ENCODE measurements around the gene TRAM2. TPM values are rescaled to one million over a fixed set of nuclear protein-coding genes. Genes with fewer than 3 reads are reported as not detected.

Gene TRAM2
- polyA plus RNA-seq, 1 experiment: 152 TPM

- Histone ChIP-seq H3K27me3 (ENCODE audit: control insufficient read depth, insufficient read depth, low read length) (no peaks in the 10 kb centered on the region), H3K4me3 (ENCODE audit: low read depth, low read length) (no peak overlapping the region), H3K27ac (ENCODE audit: low read depth, low read length) (no peak overlapping the region), H3K9me3 (ENCODE audit: control insufficient read depth, insufficient read depth, low read length) (no peaks in the 10 kb centered on the region; the same call in 1 of the 2 replicates)
- TF ChIP-seq, protein P1, sequence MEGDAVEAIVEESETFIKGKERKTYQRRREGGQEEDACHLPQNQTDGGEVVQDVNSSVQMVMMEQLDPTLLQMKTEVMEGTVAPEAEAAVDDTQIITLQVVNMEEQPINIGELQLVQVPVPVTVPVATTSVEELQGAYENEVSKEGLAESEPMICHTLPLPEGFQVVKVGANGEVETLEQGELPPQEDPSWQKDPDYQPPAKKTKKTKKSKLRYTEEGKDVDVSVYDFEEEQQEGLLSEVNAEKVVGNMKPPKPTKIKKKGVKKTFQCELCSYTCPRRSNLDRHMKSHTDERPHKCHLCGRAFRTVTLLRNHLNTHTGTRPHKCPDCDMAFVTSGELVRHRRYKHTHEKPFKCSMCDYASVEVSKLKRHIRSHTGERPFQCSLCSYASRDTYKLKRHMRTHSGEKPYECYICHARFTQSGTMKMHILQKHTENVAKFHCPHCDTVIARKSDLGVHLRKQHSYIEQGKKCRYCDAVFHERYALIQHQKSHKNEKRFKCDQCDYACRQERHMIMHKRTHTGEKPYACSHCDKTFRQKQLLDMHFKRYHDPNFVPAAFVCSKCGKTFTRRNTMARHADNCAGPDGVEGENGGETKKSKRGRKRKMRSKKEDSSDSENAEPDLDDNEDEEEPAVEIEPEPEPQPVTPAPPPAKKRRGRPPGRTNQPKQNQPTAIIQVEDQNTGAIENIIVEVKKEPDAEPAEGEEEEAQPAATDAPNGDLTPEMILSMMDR (IDR thresholded peaks at IDR 0.05; ENCODE audit: low read depth, low read length): no peak
- DNase-seq (ENCODE audit: low read depth, low spot score): no peak
- CTCF ChIA-PET: no interaction called here
- POLR2A ChIA-PET: no interaction called here
Observed at GRCh38 chr6:52579006-52579660, 2.3 kb upstream of the TRAM2 start.

DNA sequence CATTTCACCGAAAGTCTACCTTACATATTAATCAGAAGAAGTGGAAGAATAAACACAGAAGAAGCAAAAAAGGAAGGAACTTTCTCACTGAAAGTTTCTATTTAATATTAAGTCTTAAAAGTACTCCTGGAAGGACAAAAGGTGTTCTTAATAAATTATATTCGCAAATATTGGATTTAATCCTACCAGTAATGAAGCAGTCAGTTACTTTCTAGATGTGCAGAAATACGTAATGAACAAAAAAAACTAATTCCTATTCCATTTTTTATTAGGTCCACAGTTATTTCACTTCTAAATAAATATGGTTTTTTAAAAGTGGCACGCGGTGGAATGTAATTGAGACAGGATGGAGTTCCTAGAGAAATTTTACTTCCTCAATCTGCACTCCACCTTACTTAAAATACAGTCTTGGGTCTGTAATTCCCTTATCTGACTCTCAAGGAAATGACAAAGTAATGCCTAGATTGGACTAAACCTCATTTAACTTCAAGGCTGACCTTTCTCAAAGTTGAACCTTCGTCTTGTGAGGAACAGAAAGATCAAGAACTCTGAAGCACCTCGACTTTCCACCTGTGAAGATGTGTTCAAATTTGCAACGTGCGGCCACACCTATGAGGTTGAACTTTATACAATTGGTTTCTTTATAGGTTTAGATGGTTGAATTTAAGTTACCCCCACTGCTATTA lies 1.1 kb upstream of the TRAM2 start:
- TF ChIP-seq, protein P1 (IDR thresholded peaks at IDR 0.05; ENCODE audit: low read depth, low read length): no peak
- Histone ChIP-seq H3K4me3 (ENCODE audit: low read depth, low read length) (peak overlapping the region; percentile 74), H3K27me3 (ENCODE audit: control insufficient read depth, insufficient read depth, low read length) (no peaks in the 10 kb centered on the region), H3K9me3 (ENCODE audit: control insufficient read depth, insufficient read depth, low read length) (no peaks in the 10 kb centered on the region; the same call in 1 of the 2 replicates), H3K27ac (ENCODE audit: low read depth, low read length) (peak overlapping the region; percentile 89)
- ChIA-PET POLR2A (interaction anchor here (1.6 to 2.5 kb wide), 3 partner anchors 13 to 154 kb away, joined by 5 to 27 read pairs (median 8); no protein-coding TSS in a partner anchor), CTCF (interaction anchor here (0.6 to 4.0 kb wide), 4 partner anchors 19 to 161 kb away, joined by 3 to 31 read pairs (median 20); no protein-coding TSS in a partner anchor)
- no peak for DNase-seq (ENCODE audit: low read depth, low spot score)

DNA sequence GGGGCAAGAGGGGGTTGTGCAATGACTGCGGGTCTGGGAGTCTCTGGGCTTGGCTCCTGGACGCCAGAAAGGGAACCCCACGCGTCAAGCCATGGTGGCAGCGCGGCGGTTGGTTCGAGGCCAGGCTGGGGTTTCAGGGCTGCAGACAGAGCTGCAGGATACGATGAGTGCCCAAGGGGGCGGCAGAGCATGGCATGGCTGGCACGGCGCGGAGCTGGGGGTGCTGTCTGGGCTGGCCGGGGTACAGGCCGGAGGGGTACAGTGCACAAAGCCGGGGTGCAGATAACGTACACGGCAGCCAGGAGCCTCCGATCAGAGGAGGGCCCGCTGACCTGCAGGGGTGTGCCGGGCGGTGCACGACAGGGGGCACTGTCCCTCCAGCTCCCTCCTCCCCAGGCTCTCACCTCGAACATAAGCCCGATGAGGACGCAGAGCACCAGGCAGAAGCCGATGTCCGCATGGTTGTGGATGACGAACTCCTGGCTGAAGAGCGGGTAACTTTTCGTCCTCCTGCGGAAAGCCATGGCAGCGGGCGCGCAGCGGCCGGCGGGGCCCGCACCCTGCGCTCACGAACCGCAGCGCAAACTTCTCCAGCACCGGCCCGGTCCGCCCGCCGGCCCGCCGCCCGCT lies 353 bp downstream of the TRAM2 start:
- Histone ChIP-seq H3K27ac (ENCODE audit: low read depth, low read length) (peak overlapping the region; percentile 77), H3K9me3 (ENCODE audit: control insufficient read depth, insufficient read depth, low read length) (no peaks in the 10 kb centered on the region; the same call in 1 of the 2 replicates), H3K4me3 (ENCODE audit: low read depth, low read length) (peak overlapping the region; percentile 94), H3K27me3 (ENCODE audit: control insufficient read depth, insufficient read depth, low read length) (no peaks in the 10 kb centered on the region)
- DNase-seq (ENCODE audit: low read depth, low spot score): no peak
- ChIA-PET POLR2A (interaction anchor here (0.8 to 2.5 kb wide), 15 partner anchors 10 to 165 kb away, joined by 3 to 27 read pairs (median 4); partner anchors contain the start of gene EFHC1), CTCF (interaction anchor here (0.7 to 4.0 kb wide), 22 partner anchors 9 to 313 kb away, joined by 3 to 31 read pairs (median 4); no protein-coding TSS in a partner anchor)
- TF ChIP-seq, protein P1 (IDR thresholded peaks at IDR 0.05; ENCODE audit: low read depth, low read length): peak; percentile 58

DNA sequence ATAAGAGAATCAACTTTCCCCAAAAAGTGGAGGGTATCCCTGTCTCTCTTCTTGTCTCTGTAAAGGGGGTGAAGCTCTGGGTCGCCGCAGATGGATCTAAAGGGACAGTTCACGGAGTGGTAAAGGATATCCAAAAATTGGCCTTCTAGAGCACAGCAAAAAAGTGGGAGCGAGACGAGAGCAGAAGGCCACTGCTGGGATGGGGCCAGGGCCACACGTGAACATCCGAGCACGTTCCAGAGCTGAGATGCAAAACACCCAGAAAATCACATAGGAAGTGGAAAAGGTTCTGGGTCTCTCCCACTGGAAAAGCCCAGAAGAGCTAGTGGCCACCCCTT lies 837 bp downstream of the TRAM2 start:
- peak overlapping the region; percentile 94 for H3K4me3 ChIP-seq (ENCODE audit: low read depth, low read length)
- POLR2A ChIA-PET: interaction anchor here (0.8 to 2.5 kb wide), 14 partner anchors 9 to 165 kb away, joined by 3 to 27 read pairs (median 4); partner anchors contain the start of gene EFHC1
- H3K9me3 ChIP-seq (ENCODE audit: control insufficient read depth, insufficient read depth, low read length): no peaks in the 10 kb centered on the region; the same call in 1 of the 2 replicates
- no peak for DNase-seq (ENCODE audit: low read depth, low spot score)
- H3K27me3 ChIP-seq (ENCODE audit: control insufficient read depth, insufficient read depth, low read length): no peaks in the 10 kb centered on the region
- CTCF ChIA-PET: interaction anchor here (0.7 to 4.0 kb wide), 23 partner anchors 9 to 313 kb away, joined by 3 to 31 read pairs (median 4); no protein-coding TSS in a partner anchor
- peak overlapping the region; percentile 77 for H3K27ac ChIP-seq (ENCODE audit: low read depth, low read length)
- TF ChIP-seq, protein P1 (IDR thresholded peaks at IDR 0.05; ENCODE audit: low read depth, low read length): no peak

Data from AG04450 (cell line).